ENCODE results near the gene AADACL3.
"Not testable (repeated sequence)": the region's sequence is repeated elsewhere in the genome, so short reads cannot be mapped to it uniquely, and the experiment has no call there.

Gene AADACL3

GRCh38 chr1:12714710-12715475 is 1.0 kb upstream of the AADACL3 start:
- TF ChIP-seq, protein P1, sequence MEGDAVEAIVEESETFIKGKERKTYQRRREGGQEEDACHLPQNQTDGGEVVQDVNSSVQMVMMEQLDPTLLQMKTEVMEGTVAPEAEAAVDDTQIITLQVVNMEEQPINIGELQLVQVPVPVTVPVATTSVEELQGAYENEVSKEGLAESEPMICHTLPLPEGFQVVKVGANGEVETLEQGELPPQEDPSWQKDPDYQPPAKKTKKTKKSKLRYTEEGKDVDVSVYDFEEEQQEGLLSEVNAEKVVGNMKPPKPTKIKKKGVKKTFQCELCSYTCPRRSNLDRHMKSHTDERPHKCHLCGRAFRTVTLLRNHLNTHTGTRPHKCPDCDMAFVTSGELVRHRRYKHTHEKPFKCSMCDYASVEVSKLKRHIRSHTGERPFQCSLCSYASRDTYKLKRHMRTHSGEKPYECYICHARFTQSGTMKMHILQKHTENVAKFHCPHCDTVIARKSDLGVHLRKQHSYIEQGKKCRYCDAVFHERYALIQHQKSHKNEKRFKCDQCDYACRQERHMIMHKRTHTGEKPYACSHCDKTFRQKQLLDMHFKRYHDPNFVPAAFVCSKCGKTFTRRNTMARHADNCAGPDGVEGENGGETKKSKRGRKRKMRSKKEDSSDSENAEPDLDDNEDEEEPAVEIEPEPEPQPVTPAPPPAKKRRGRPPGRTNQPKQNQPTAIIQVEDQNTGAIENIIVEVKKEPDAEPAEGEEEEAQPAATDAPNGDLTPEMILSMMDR (conservative IDR thresholded peaks at IDR 0.05; ENCODE audit: low read length) = no peak
- H3K4me3 ChIP-seq (ENCODE audit: low read length) = no peak overlapping the region
- DNase-seq (ENCODE audit: low read depth) = peak; percentile 65

DNA sequence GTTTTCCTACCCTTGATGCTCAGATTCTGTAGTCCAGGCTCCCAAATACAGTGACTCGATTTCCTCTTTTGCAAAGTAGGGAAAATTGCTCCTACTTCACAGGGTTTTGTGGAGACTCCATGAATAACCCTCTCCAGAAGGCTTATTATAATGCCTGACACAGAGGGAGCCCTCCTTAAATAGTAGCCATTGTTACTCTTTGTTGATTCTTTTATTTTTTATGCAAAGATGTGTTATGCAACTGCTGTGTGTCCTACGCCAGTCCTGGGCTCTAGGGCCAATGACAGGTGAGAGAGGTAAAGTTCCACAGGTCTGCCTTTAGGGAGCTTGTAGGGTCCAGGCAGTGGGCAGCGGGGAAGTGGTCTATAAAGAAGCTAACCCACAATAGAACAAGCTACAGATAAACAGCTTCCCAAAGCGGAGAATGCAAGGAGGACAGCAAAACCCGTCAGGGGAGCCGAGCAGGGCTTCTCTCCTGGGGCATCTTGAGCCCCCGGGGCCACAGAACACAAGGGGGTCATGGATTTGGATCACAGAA is 1.5 kb downstream of the AADACL3 start:
- TF ChIP-seq, protein P1 (conservative IDR thresholded peaks at IDR 0.05; ENCODE audit: low read length) = no peak
- no peak for DNase-seq (ENCODE audit: low read depth)
- no peak overlapping the region for H3K4me3 ChIP-seq (ENCODE audit: low read length)

GRCh38 chr1:12722626-12723025 is 6.7 kb downstream of the AADACL3 start:
- TF ChIP-seq, protein P1 (conservative IDR thresholded peaks at IDR 0.05; ENCODE audit: low read length) = no peak
- H3K4me3 ChIP-seq (ENCODE audit: low read length) = no peak overlapping the region
- DNase-seq (ENCODE audit: low read depth) = no peak

DNA sequence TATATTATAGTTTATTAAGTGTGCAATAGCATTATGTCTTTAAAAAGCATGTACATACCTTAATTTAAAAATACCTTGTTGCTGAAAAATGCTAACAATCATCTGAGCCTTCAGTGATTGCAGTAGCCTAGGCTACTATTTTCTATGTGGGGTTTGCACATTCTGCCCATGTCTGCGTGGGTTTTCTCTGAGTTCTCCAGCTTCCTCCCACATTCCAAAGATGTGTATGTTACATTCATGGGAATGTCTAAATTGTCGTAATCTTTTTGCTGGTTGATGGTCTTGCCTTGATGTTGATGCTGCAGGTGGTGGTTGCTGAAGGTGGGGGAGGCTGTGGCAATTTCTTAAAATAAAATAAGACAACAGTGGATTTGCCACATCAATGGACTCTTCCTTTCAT is 12.5 kb downstream of the AADACL3 start:
- TF ChIP-seq, protein P1 (conservative IDR thresholded peaks at IDR 0.05; ENCODE audit: low read length) = no peak
- no peak for DNase-seq (ENCODE audit: low read depth)
- H3K4me3 ChIP-seq (ENCODE audit: low read length) = no peak overlapping the region

- H3K4me3 ChIP-seq (ENCODE audit: low read length) = no peak overlapping the region
These were observed 14.2 kb downstream of the AADACL3 start for GRCh38 chr1:12730156-12730555.

DNA sequence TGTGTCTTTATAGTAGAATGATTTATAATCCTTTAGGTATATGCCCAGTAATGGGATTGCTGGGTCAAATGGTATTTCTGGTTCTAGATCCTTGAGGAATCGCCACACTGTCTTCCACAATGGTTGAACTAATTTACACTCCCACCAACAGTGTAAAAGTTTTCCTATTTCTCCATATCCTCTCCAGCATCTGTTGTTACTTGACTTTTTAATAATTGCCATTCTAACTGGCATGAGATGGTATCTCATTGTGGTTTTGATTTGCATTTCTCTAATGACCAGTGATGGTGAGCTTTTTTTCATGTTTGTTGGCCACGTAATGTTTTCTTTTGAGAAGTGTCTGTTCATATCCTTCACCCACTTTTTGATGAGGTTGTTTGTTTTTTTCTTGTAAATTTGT is 15.2 kb downstream of the AADACL3 start:
- not testable (repeated sequence) for DNase-seq (ENCODE audit: low read depth); H3K4me3 ChIP-seq (ENCODE audit: low read length)

More at GRCh38 chr1:12730156-12730555, 14.2 kb downstream of the AADACL3 start:
- TF ChIP-seq, protein P1 (conservative IDR thresholded peaks at IDR 0.05; ENCODE audit: low read length) = no peak
- no peak for DNase-seq (ENCODE audit: low read depth)

GRCh38 chr1:12734651-12735050 is 18.7 kb downstream of the AADACL3 start:
- no peak overlapping the region for H3K4me3 ChIP-seq (ENCODE audit: low read length)
- TF ChIP-seq, protein P1 (conservative IDR thresholded peaks at IDR 0.05; ENCODE audit: low read length) = no peak
- DNase-seq (ENCODE audit: low read depth) = no peak
